NB4 (cell line): Measurements from ENCODE around the gene RBM45.

Experiments
- MYC ChIP-seq: IDR thresholded peaks from 2 replicates; pipeline ENCODE4 v1.6.1; 2011; ENCODE audit warnings: low read depth, low read length
- POLR2A ChIP-seq: IDR thresholded peaks from 2 replicates; pipeline ENCODE4 v1.6.1; 2011; ENCODE audit warnings: mild to moderate bottlenecking; ENCODE audit not compliant: insufficient read length; ENCODE audit errors: extremely low read depth
- TF ChIP-seq, protein P1 (sequence below): IDR thresholded peaks from one replicate; pipeline ENCODE4 v1.5.1; 2012; ENCODE audit warnings: low read depth, low read length
- TF ChIP-seq, protein P2 (sequence below): IDR thresholded peaks from 2 replicates; pipeline ENCODE4 v1.6.1; 2011; ENCODE audit warnings: low read depth, low read length

DNA sequence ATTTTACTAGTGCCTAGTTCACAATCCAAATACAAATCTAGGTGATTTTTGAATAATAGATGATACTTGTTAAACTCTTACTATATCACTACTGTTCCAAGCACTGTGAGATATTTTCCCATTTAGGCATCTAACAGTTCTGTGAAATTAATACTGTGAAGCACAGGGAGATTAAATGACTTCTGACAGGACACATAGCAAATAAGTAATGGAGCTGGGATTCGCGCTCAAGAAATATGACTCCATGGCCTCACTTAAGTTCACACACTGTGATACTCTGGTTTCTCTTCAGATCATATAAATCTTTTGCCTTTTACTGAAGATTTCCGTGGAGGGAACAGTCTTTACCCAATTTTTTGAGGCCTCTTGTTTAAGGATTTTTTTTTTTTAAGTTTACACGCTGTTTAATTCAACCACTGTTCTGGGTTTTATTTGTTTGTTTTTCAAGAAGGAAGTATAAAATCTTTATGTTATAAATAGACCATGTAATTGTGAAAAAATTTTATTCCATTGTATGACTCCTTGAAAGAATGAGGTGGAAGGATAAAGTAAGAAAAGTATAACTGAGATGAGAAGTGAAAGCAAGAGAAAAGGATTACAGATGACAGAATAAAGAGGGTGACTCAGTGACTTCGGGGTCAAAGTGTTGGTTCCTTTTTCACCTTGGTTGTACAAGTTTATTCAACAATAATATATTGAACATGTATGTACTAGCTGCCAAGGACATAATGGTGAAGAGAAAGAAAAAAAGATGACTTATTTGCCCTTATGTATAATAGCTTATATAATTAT lies 30.2 kb downstream of the RBM45 start:
- TF ChIP-seq, protein P1, sequence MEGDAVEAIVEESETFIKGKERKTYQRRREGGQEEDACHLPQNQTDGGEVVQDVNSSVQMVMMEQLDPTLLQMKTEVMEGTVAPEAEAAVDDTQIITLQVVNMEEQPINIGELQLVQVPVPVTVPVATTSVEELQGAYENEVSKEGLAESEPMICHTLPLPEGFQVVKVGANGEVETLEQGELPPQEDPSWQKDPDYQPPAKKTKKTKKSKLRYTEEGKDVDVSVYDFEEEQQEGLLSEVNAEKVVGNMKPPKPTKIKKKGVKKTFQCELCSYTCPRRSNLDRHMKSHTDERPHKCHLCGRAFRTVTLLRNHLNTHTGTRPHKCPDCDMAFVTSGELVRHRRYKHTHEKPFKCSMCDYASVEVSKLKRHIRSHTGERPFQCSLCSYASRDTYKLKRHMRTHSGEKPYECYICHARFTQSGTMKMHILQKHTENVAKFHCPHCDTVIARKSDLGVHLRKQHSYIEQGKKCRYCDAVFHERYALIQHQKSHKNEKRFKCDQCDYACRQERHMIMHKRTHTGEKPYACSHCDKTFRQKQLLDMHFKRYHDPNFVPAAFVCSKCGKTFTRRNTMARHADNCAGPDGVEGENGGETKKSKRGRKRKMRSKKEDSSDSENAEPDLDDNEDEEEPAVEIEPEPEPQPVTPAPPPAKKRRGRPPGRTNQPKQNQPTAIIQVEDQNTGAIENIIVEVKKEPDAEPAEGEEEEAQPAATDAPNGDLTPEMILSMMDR = no peak
- no peak for TF ChIP-seq POLR2A
- no peak for TF ChIP-seq MYC
- TF ChIP-seq, protein P2, sequence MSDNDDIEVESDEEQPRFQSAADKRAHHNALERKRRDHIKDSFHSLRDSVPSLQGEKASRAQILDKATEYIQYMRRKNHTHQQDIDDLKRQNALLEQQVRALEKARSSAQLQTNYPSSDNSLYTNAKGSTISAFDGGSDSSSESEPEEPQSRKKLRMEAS = no peak
